Measurements from ENCODE around the gene NINL. TPM values are rescaled to one million over a fixed set of nuclear protein-coding genes. Genes with fewer than 3 reads are reported as not detected.

NINL gene
- total RNA-seq, 1 experiment from 2014 or later, result 7.2 TPM

- POLR2A ChIA-PET, result no interaction called here
- Histone ChIP-seq H3K9ac (ENCODE audit: low read length) (no peak overlapping the region), H3K4me1 (ENCODE audit: control insufficient read depth in 1 of 2, insufficient read depth in 2 of 2, low read length in 2 of 2) (no peaks in the 10 kb centered on the region), H3K4me2 (ENCODE audit: low read length) (no peak overlapping the region), H3K9me2 (ENCODE audit: insufficient read depth) (no peaks in the 10 kb centered on the region), H3K36me3 (ENCODE audit: control insufficient read depth in 1 of 2, insufficient read depth in 2 of 2, low read length in 2 of 2) (no peaks in the 10 kb centered on the region; a peak in 1 of 4 replicates), H3K4me3 (replicated peaks in 1 of 2; ENCODE audit: low read depth in 1 of 2, low read length in 2 of 2) (no peak overlapping the region), H3K27me3 (ENCODE audit: insufficient read depth, low read length) (no peaks in the 10 kb centered on the region), H3K79me2 (ENCODE audit: insufficient read depth, low read length) (no peaks in the 10 kb centered on the region), H2AFZ (ENCODE audit: low read depth, low read length, poor library complexity, severe bottlenecking) (no peak overlapping the region), H3K9me3 (ENCODE audit: control insufficient read depth in 1 of 2, insufficient read depth in 1 of 2, low read depth in 1 of 2, low read length in 2 of 2) (no peaks in the 10 kb centered on the region), H3K27ac (ENCODE audit: low read depth, low read length) (no peak overlapping the region), H4K20me1 (ENCODE audit: insufficient read depth) (no peaks in the 10 kb centered on the region)
- no TSS peak for BruUV-seq (replicated peaks)
- CTCF ChIA-PET, result interaction anchor here (1.3 kb wide), 1 partner anchor 53 kb away, joined by 3 read pairs; no protein-coding TSS in a partner anchor
- ATAC-seq (no peak), DNase-seq (ENCODE audit: low read depth, low spot score) (no peak)
- RAD21 ChIA-PET (ENCODE audit: low non-redundant PET in 1 of 2, low total read pairs in 2 of 2, uncharacterized antibody in 2 of 2, unreplicated experiment in 2 of 2), result no interaction called here
- intact Hi-C loops (cut with micrococcal nuclease), result no loop called here
- no peak for TF ChIP-seq ZBTB33 (IDR thresholded peaks at IDR 0.05; ENCODE audit: extremely low read depth, insufficient replicate concordance, low read length)
- no peak for TF ChIP-seq EZH2phosphoT487 (IDR thresholded peaks at IDR 0.05; ENCODE audit: borderline replicate concordance)
- no peak for TF ChIP-seq POLR2AphosphoS5 (IDR thresholded peaks at IDR 0.05; ENCODE audit: low read depth, low read length)
- no peak for TF ChIP-seq SP1 (IDR thresholded peaks at IDR 0.05; ENCODE audit: low read depth)
- no peak for TF ChIP-seq ZFX (IDR thresholded peaks at IDR 0.05)
- no peak for TF ChIP-seq ELF1 (IDR thresholded peaks at IDR 0.05; ENCODE audit: borderline replicate concordance, low read depth)
- TF ChIP-seq FOSL1 (IDR thresholded peaks at IDR 0.05; ENCODE audit: low read depth), result no peak
- no peak for TF ChIP-seq YY1 (IDR thresholded peaks at IDR 0.05; ENCODE audit: extremely low read depth, insufficient replicate concordance, low read depth, low read length)
- TF ChIP-seq CBX3 (IDR thresholded peaks at IDR 0.05; ENCODE audit: low read depth), result no peak
- no peak for TF ChIP-seq EGR1 (IDR thresholded peaks at IDR 0.05; ENCODE audit: low read depth)
- TF ChIP-seq SRF (IDR thresholded peaks at IDR 0.05; ENCODE audit: low read depth), result no peak
- TF ChIP-seq TCF7L2 (IDR thresholded peaks at IDR 0.05; ENCODE audit: borderline replicate concordance, extremely low read depth, insufficient read depth, insufficient read length), result no peak
These were observed 98.0 kb downstream of the NINL start for GRCh38 chr20:25487306-25487705.
